PC-9 (cell line): ENCODE measurements around the gene PRDM10. TPM values are rescaled to one million over a fixed set of nuclear protein-coding genes. Genes with fewer than 3 reads are reported as not detected.

Source experiments
- BruUV-seq: library from RNA; stranded (reverse); fragments of 400-500 nt; replicated peaks from 2 replicates; lab custom pipeline; 2021; lab: Mats Ljungman, UMichigan
- CTCF ChIA-PET: fragments of 300-600 bp; sonication (Branson Sonifier 250); formaldehyde crosslinking; loops from one replicate; lab custom pipeline; 2022; ENCODE audit warnings: antibody characterized with exemption; lab: Charles Lee
- POLR2A ChIA-PET: fragments of 300-600 bp; sonication (Branson Sonifier 250); formaldehyde crosslinking; loops from one replicate; lab custom pipeline; 2022; ENCODE audit warnings: antibody characterized with exemption; ENCODE audit not compliant: unreplicated experiment; lab: Charles Lee
- DNase-seq, 2 experiments: peaks; one replicate each; pipeline versions ENCODE4 v3.0.0 to v3.0.0-alpha.2; 2015 to 2022; ENCODE audit warnings: mixed read lengths in 1 of 2
- H2AFZ ChIP-seq: fragments of 200-600 bp; sonication (generic); 2 replicates; pipeline ENCODE4 v1.8.1; 2017; ENCODE audit warnings: antibody characterized with exemption
- H3F3A ChIP-seq: fragments of 200-600 bp; sonication (generic); 2 replicates; pipeline ENCODE4 v1.8.1; 2017; ENCODE audit warnings: antibody characterized with exemption, mild to moderate bottlenecking, low read depth; ENCODE audit not compliant: insufficient read depth
- H3K27ac ChIP-seq: fragments of 200-600 bp; sonication (generic); 2 replicates; pipeline ENCODE4 v1.6.1; 2016; ENCODE audit warnings: mixed run types
- H3K27me3 ChIP-seq: fragments of 200-600 bp; sonication (generic); 2 replicates; pipeline ENCODE4 v1.6.1; 2016; ENCODE audit warnings: low read depth, mixed run types; ENCODE audit not compliant: insufficient read depth
- H3K36me3 ChIP-seq: fragments of 200-600 bp; sonication (generic); 2 replicates; pipeline ENCODE4 v1.6.1; 2016; ENCODE audit warnings: low read depth, mixed run types
- H3K4me1 ChIP-seq: fragments of 200-600 bp; sonication (generic); replicated peaks from 2 replicates; pipeline ENCODE4 v1.6.1; 2016; ENCODE audit warnings: mixed run types; ENCODE audit not compliant: insufficient read depth
- H3K4me2 ChIP-seq: fragments of 200-600 bp; sonication (generic); 2 replicates; pipeline ENCODE4 v1.6.1; 2017; ENCODE audit warnings: mixed run types
- H3K4me3 ChIP-seq: fragments of 200-600 bp; sonication (generic); 2 replicates; pipeline ENCODE4 v1.6.1; 2016; ENCODE audit warnings: mixed run types
- H3K79me2 ChIP-seq: fragments of 200-600 bp; sonication (generic); 2 replicates; pipeline ENCODE4 v1.6.1; 2017; ENCODE audit warnings: low read depth, mixed run types
- H3K9me2 ChIP-seq: fragments of 200-600 bp; sonication (generic); 2 replicates; pipeline ENCODE4 v1.8.1; 2017; ENCODE audit warnings: mild to moderate bottlenecking; ENCODE audit not compliant: insufficient read depth
- H3K9me3 ChIP-seq: fragments of 200-600 bp; sonication (generic); 2 replicates; pipeline ENCODE4 v1.8.1; 2016; ENCODE audit warnings: low read depth; ENCODE audit not compliant: insufficient read depth
- H4K20me1 ChIP-seq: fragments of 200-600 bp; sonication (generic); 2 replicates; pipeline ENCODE4 v1.8.1; 2017; ENCODE audit not compliant: insufficient read depth
- EZH2 ChIP-seq: fragments of 200-600 bp; sonication (generic); IDR thresholded peaks from 2 replicates; pipeline ENCODE4 v1.8.0; 2017; ENCODE audit warnings: antibody characterized with exemption, low read depth
- intact Hi-C: fragments of 100-400 bp; cut with micrococcal nuclease; formaldehyde crosslinking; loops from one replicate; pipeline ENCODE4 v1.10.0; 2022; ENCODE audit not compliant: unreplicated experiment
- total RNA-seq: library from RNA; stranded (reverse); gene quantifications from 2 replicates; pipeline ENCODE4 v1.2.3, GENCODE V29; 2021
- TF ChIP-seq, protein P1 (sequence below): fragments of 200-600 bp; sonication (generic); conservative IDR thresholded peaks from 2 replicates; pipeline ENCODE4 v1.6.1; 2017; ENCODE audit warnings: mixed run types, antibody characterized with exemption, mild to moderate bottlenecking, moderate library complexity

PRDM10 gene
- total RNA-seq, 1 experiment from 2014 or later, result 14.6 TPM

DNA sequence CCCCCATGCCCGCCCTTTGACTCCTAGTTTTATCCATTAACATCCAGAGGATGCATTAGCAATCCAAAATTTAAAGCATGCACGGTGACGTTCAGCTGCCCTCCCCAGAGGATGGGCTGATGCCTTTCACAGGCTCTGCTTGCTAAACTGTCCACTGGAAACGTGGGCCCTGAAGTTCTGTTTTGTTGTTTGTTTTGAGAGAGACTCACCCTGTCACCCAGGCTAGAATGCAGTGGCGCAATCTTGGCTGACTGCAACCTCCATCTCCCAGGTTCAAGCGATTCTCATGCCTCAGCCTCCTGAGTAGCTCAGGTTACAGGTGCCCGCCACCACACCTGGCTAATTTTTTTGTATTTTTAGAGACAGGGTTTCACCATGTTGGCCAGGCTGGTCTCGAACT lies 146.6 kb downstream of the PRDM10 start:
- no peak for TF ChIP-seq EZH2
- TF ChIP-seq, protein P1, sequence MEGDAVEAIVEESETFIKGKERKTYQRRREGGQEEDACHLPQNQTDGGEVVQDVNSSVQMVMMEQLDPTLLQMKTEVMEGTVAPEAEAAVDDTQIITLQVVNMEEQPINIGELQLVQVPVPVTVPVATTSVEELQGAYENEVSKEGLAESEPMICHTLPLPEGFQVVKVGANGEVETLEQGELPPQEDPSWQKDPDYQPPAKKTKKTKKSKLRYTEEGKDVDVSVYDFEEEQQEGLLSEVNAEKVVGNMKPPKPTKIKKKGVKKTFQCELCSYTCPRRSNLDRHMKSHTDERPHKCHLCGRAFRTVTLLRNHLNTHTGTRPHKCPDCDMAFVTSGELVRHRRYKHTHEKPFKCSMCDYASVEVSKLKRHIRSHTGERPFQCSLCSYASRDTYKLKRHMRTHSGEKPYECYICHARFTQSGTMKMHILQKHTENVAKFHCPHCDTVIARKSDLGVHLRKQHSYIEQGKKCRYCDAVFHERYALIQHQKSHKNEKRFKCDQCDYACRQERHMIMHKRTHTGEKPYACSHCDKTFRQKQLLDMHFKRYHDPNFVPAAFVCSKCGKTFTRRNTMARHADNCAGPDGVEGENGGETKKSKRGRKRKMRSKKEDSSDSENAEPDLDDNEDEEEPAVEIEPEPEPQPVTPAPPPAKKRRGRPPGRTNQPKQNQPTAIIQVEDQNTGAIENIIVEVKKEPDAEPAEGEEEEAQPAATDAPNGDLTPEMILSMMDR, result no peak
- Histone ChIP-seq H3K36me3 (peaks cover 43% of the 10 kb centered on the region), H3K27me3 (no peaks in the 10 kb centered on the region), H3K4me3 (no peak overlapping the region), H3K4me1 (peaks cover 73% of the 10 kb centered on the region), H3K9me2 (no peaks in the 10 kb centered on the region), H3K4me2 (no peak overlapping the region), H3K79me2 (peaks cover 19% of the 10 kb centered on the region), H4K20me1 (no peaks in the 10 kb centered on the region), H3F3A (peaks cover 59% of the 10 kb centered on the region), H3K9me3 (no peaks in the 10 kb centered on the region), H3K27ac (no peak overlapping the region), H2AFZ (no peak overlapping the region)
- DNase-seq, result no peak
- POLR2A ChIA-PET, result interaction anchor here (0.7 kb wide), 1 partner anchor 306 kb away, joined by 5 read pairs; no protein-coding TSS in a partner anchor
- intact Hi-C loops, result no loop called here
- BruUV-seq, result no TSS peak
- CTCF ChIA-PET, result interaction anchor here (0.6 kb wide), 2 partner anchors 157 to 1020 kb away, joined by 6 to 10 read pairs; no protein-coding TSS in a partner anchor

DNA sequence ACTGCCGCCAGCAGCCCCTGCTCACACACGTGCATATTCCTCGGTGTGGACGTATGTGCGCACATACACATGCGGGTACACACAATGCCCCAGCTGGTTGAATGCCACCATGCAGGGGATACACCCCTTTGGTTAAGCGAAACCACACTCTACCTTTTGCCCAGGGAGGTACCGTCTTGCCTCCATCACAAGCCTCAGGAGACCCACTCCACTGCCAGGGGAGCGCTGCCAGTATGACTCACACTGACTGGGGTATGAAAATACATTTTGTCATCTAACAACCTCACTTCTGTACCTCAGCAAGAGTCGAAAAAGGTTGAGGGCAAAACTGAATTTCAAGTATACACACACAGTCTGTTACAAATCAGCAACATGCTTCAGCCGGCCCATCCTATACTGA lies 147.5 kb downstream of the PRDM10 start:
- Histone ChIP-seq H4K20me1 (no peaks in the 10 kb centered on the region), H3K36me3 (peaks cover 34% of the 10 kb centered on the region), H3K27ac (peak overlapping the region; percentile 87), H3K79me2 (peaks cover 11% of the 10 kb centered on the region), H3K4me1 (peaks cover 64% of the 10 kb centered on the region), H3K9me3 (no peaks in the 10 kb centered on the region), H3K27me3 (no peaks in the 10 kb centered on the region), H3K4me2 (peak overlapping the region; percentile 59), H3K9me2 (no peaks in the 10 kb centered on the region), H3K4me3 (no peak overlapping the region), H2AFZ (no peak overlapping the region), H3F3A (peaks cover 50% of the 10 kb centered on the region)
- ChIA-PET CTCF (no interaction called here), POLR2A (no interaction called here)
- TF ChIP-seq, protein P1, result no peak
- TF ChIP-seq EZH2, result no peak
- intact Hi-C loops, result no loop called here
- no peak for DNase-seq
- no TSS peak for BruUV-seq

DNA sequence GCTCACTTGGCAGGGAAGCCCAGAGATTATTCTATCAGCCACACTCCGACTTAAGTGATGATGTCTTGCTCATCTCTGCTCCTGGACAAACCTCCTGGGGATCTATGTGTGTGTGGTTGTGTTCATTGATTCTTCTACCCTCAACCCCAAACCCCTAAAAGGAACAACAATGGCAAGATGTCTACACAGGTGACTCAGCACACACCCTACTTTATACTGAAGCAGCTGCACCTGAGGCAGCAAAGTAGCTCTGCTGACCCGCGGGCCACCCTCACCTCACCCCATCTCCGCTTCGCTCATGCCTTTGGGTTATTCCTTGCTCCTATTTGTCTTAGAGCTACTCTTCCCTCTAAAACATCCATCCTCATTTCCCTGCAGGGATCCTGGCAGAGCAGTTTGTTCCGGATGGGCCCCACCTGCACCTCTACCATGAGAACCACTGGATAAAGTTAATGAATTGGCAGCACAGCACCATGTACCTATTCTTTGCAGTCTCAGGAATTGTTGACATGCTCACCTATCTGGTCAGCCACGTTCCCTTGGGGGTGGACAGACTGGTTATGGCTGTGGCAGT lies 148.3 kb downstream of the PRDM10 start:
- Histone ChIP-seq H3K36me3 (peaks cover 26% of the 10 kb centered on the region), H4K20me1 (no peaks in the 10 kb centered on the region), H3F3A (peaks cover 48% of the 10 kb centered on the region), H3K4me2 (peak overlapping the region; percentile 59), H3K27me3 (no peaks in the 10 kb centered on the region), H3K4me3 (no peak overlapping the region), H3K4me1 (peaks cover 57% of the 10 kb centered on the region), H3K27ac (peak overlapping the region; percentile 87), H3K79me2 (peaks cover 9% of the 10 kb centered on the region; the same call in 1 of the 2 replicates), H3K9me3 (no peaks in the 10 kb centered on the region), H3K9me2 (no peaks in the 10 kb centered on the region), H2AFZ (no peak overlapping the region)
- ChIA-PET CTCF (no interaction called here), POLR2A (interaction anchor here (0.6 to 1.0 kb wide), 4 partner anchors 26 to 278 kb away, joined by 3 to 9 read pairs (median 4); no protein-coding TSS in a partner anchor)
- no peak for TF ChIP-seq EZH2
- TF ChIP-seq, protein P1, result no peak
- no TSS peak for BruUV-seq
- peak; percentile 35 to 75 for DNase-seq
- intact Hi-C loops, result no loop called here
